ENCODE data around the gene ZNF581. TPM values are rescaled to one million over a fixed set of nuclear protein-coding genes. Genes with fewer than 3 reads are reported as not detected.
A peak's percentile ranks its signal among the peaks of the same experiment; 100 is the strongest.

ZNF581 gene
- total RNA-seq, 4 donors from 2014 or later, result 8.4 to 17.5 (median 11.4) TPM

DNA sequence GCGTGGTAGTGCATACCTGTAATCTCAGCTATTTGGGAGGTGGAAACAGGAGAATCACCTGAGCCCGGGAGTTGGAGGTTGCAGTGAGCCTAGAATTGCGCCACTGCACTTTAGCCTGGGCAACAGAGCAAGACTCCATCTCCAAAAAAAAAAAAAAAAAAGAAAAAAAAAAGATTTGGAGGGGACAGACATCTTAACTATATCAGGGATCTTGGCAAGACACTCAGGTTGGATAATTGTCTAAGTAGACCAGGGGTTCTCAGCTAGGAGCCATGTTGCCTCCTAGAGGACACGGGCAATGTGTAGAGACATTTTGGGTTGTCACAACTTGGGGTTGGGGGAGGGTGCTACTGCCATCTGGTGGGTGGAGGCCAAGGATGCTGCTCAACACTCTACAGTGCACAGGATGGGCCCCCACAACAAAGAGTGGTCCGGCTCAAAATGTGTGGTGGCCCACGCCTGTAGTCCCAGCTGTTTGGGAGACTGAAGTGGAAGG, 4.5 kb upstream of the ZNF581 start:
- Histone ChIP-seq H3K36me3 (no peaks in the 10 kb centered on the region), H3K4me1 (peaks cover 5 to 89% (median 63%) of the 10 kb centered on the region in 3 donors), H3K4me3 (no peak overlapping the region), H3K9me3 (no peaks in the 10 kb centered on the region), H3K27me3 (no peaks in the 10 kb centered on the region), H3K27ac (peak overlapping the region in 2 of 4 donors; percentile 90 to 96)
- no peak for ATAC-seq
- 96% methylated on average over 3 of the region's 6 CpGs; no CpG with 5 or more reads in 1 of the 2 donors for WGBS, 2 donors (ENCODE audit: low coverage in 1 of 2)
- TF ChIP-seq, protein P1, sequence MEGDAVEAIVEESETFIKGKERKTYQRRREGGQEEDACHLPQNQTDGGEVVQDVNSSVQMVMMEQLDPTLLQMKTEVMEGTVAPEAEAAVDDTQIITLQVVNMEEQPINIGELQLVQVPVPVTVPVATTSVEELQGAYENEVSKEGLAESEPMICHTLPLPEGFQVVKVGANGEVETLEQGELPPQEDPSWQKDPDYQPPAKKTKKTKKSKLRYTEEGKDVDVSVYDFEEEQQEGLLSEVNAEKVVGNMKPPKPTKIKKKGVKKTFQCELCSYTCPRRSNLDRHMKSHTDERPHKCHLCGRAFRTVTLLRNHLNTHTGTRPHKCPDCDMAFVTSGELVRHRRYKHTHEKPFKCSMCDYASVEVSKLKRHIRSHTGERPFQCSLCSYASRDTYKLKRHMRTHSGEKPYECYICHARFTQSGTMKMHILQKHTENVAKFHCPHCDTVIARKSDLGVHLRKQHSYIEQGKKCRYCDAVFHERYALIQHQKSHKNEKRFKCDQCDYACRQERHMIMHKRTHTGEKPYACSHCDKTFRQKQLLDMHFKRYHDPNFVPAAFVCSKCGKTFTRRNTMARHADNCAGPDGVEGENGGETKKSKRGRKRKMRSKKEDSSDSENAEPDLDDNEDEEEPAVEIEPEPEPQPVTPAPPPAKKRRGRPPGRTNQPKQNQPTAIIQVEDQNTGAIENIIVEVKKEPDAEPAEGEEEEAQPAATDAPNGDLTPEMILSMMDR (IDR thresholded peaks at IDR 0.05), result peak in 3 of 4 experiments; percentile 15 to 41 (median 19)
- no peak for TF ChIP-seq EP300 (IDR thresholded peaks at IDR 0.05)
- TF ChIP-seq POLR2A (IDR thresholded peaks at IDR 0.05), result no peak
- TF ChIP-seq POLR2AphosphoS5 (IDR thresholded peaks at IDR 0.05), result no peak

DNA sequence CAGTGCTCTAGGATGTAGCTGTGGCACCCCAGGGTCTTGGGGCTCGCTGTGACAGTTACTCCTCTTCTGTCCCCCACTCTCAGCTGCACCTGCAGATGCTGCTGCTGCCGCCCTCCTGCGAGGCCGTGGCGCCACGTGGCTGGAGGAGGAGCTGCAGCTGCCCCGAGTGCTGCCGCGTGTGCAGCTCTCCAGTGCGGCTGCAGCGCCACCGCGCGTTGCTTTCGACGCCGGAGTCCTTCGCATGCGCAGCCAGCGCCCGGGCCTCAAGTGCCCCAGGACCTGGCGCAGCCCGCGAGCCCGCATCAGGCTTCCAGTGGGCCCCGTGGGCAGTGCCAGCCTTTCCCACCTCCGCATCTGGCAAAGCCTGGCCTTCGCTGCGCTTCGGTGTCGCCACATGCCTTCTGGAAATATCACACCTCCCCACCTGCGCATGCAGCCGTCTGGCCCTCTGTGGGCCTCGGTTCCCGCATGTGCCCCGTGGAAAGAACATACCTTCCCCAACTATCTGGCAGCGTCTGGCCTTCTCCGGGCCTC, 3.3 kb upstream of the ZNF581 start:
- Histone ChIP-seq H3K27ac (peak overlapping the region; percentile 83 to 96 (median 93)), H3K9me3 (no peaks in the 10 kb centered on the region), H3K36me3 (peaks cover 0 to 7% of the 10 kb centered on the region in 2 donors), H3K4me3 (peak overlapping the region; percentile 89 to 95), H3K4me1 (peaks cover 5 to 94% (median 66%) of the 10 kb centered on the region in 3 donors), H3K27me3 (no peaks in the 10 kb centered on the region)
- ATAC-seq, result peak; percentile 26
- WGBS, 2 donors (ENCODE audit: low coverage in 1 of 2), result no CpG with 5 or more reads among the region's 38 CpGs
- no peak for TF ChIP-seq POLR2AphosphoS5 (IDR thresholded peaks at IDR 0.05)
- no peak for TF ChIP-seq EP300 (IDR thresholded peaks at IDR 0.05)
- TF ChIP-seq POLR2A (IDR thresholded peaks at IDR 0.05), result no peak
- TF ChIP-seq, protein P1 (IDR thresholded peaks at IDR 0.05), result peak in 3 of 4 experiments; percentile 55 to 67 (median 60)

DNA sequence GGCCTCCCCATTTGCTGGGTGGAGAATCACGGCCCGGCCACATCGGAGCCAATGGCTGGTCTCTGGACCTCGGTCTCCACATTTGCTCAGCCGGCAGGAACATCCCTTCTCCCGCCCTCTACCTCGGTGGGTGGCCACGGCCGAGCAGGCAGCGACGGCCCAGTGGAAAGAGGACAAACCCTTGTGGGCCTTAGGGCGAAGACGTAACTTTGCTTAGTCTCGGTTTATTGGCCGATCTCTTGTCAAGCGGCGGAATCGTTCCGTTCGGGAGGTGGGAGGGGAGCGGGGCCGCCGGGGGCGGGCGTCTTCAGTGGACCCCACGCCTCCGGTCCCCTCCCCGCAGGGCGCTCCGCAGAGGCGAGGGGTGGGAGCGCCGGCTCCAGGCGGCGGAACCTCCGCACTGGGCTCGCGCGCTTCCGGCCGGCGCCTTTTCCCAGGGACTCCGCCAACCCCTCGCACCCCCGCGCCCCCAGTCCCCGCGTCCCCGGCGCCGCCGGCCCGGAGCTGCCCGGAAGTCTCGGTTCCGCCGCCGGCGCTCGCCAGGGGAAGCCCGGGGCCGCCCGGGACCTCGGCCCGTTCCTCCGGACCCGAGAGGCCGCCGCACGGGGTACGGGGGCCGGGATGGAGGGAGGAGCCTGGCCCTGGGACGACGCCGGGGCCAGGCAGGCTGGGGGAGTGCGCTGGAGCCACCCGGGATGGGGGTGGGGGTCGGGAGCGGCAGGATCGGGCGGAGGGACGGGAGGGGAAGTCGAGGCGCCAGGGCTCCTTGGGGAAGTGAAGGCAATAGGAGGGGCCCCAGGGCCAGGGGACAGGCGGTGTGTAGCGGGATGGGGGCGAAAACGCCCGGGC, 2.6 kb upstream of the ZNF581 start, which contains the start of gene ZNF580:
TSS of gene ZNF580 (plus strand) at position 426 of the 849 bp plus-strand sequence. CDS start 1,507 bp downstream, outside the sequence.
- peak within 1 kb of the TSS; percentile 83 to 96 (median 93) for H3K27ac ChIP-seq
- peaks cover 0 to 14% of the 10 kb centered on the region in 2 donors for H3K36me3 ChIP-seq
- H3K4me1 ChIP-seq, result peaks cover 5 to 95% (median 64%) of the 10 kb centered on the region in 3 donors
- no peaks in the 10 kb centered on the region for H3K9me3 ChIP-seq
- H3K27me3 ChIP-seq, result no peaks in the 10 kb centered on the region
- peak; percentile 72 for ATAC-seq
- 0% methylated on average over 16 of the region's 89 CpGs; no CpG with 5 or more reads in 1 of the 2 donors for WGBS, 2 donors (ENCODE audit: low coverage in 1 of 2)
- TF ChIP-seq EP300 (IDR thresholded peaks at IDR 0.05) (no peak), POLR2A (IDR thresholded peaks at IDR 0.05) (peak; percentile 14 to 30), POLR2AphosphoS5 (IDR thresholded peaks at IDR 0.05) (peak; percentile 10)
- TF ChIP-seq, protein P1 (IDR thresholded peaks at IDR 0.05), result no peak
- peak within 1 kb of the TSS; percentile 89 to 95 for H3K4me3 ChIP-seq

DNA sequence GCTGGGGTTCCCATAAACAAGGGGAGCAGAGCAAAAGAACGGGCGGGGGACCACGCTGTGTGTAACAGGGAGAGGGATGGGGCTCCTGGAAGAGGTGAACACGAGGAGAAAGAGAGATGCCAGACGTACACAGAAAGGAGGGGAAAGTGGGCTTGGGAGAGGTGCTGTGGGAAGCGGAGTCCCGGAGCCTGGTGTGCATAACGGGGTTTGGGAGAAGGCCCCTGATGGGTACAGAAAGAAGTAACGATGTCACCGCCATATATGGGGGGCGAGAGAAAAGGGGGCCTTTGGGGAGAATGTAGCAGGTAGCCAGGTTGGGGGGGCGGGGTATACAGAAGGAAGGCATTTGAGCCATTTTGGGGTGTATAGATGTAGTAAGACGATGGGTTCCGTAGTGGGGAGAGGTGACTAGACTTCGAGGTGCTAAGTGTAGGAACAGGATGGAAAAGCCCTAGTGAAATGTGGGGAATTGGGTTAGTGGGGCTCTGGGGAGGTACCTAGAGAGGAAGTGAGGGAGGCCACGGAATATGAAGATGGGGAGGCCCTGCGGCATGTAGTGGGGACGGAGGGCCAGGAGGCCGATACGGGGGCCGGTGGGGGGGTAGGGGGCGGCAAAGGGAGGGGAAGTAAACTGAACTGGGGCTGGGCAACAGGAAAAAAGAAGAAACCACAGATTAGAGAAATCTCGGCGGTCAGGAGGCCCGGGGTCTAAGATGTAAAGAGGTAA, 1.9 kb upstream of the ZNF581 start:
- peak; percentile 3 for ATAC-seq
- H3K4me1 ChIP-seq, result peaks cover 3 to 94% (median 56%) of the 10 kb centered on the region in 3 donors
- TF ChIP-seq, protein P1 (IDR thresholded peaks at IDR 0.05), result no peak
- TF ChIP-seq POLR2AphosphoS5 (IDR thresholded peaks at IDR 0.05) (no peak), EP300 (IDR thresholded peaks at IDR 0.05) (no peak), POLR2A (IDR thresholded peaks at IDR 0.05) (no peak)
- H3K4me3 ChIP-seq, result peak overlapping the region; percentile 89 to 95
- WGBS, 2 donors (ENCODE audit: low coverage in 1 of 2), result 0 to 2% methylated on average over 2 to 24 of the region's 25 CpGs
- H3K36me3 ChIP-seq, result peaks cover 0 to 19% of the 10 kb centered on the region in 2 donors
- H3K9me3 ChIP-seq, result no peaks in the 10 kb centered on the region
- peak overlapping the region; percentile 83 to 96 (median 93) for H3K27ac ChIP-seq
- no peaks in the 10 kb centered on the region for H3K27me3 ChIP-seq

All from gastroesophageal sphincter (tissue), 4 donors.